Stimulated activated CD4-positive, alpha-beta T cell treated with anti-CD3 and anti-CD28 coated beads, Interleukin-2, amount 100 ng/mL, for 48 hours (primary cell): Measurements from ENCODE around the gene USH1G.

Experiments used
- DNase-seq, 2 donors: peaks; one replicate each; pipeline ENCODE4 v3.0.0-alpha.2; 2020

Gene USH1G

GRCh38 chr17:74953134-74953687 is 30.2 kb upstream of the USH1G start:
- DNase-seq, result no peak

GRCh38 chr17:74952431-74953133 is 29.5 kb upstream of the USH1G start:
- DNase-seq, result no peak

- DNase-seq, result no peak
These were observed 28.8 kb upstream of the USH1G start for GRCh38 chr17:74951680-74952421.

DNA sequence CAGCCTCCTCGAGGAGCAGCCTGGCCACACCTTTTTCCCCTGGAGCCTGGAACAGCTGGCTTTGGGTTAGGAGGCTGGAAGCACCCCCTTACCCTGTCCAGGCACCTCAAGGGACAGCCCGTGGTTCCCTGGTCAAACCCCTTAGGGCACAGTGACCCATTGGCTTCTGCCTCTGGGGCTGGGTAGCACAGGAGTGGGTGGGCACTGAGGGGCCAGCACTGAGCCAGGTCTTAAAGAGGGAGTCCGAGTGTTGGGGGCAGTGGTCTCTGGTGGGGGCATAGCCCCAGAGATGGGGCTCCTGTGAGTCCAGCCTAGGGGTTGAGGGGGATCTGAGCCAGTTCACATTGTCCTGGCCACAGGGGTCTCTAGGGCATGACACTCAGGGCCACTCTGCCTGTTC is 28.0 kb upstream of the USH1G start:
- no peak for DNase-seq

GRCh38 chr17:74950207-74950606 is 27.2 kb upstream of the USH1G start:
- DNase-seq, result no peak

DNA sequence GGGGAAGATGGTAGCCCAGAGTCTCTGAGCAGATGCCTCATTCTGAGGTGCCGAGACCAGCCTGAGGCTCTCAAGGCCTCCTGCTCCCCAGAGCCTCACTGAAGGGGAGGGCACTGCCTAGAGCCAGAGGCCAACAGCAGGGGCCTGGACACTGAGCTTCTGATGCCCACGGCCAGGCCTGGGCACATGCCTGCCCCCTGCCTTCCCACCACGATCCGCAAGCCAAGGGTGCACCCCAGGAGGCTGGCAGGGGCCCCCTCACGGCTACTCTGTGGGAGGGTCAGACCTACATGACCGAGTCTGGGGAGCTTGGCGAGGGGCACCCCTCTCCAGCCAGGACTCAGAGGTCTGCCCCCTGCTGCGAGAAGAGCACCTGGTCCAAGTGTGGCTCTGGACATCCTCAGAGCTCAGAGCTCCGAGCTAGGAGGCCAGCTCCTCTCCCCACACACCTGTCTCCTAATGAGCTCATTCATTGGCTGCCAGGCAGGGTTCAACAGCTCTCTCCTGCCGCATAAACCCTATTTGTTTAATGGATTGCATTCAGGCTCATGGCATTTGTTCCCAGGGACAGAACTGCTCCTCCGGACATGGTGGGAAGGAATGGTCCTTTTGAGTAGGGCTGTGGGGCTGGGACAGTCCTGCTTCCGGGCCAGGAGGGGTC is 26.5 kb upstream of the USH1G start:
- no peak for DNase-seq

GRCh38 chr17:74947041-74947754 is 24.1 kb upstream of the USH1G start:
- no peak for DNase-seq

DNA sequence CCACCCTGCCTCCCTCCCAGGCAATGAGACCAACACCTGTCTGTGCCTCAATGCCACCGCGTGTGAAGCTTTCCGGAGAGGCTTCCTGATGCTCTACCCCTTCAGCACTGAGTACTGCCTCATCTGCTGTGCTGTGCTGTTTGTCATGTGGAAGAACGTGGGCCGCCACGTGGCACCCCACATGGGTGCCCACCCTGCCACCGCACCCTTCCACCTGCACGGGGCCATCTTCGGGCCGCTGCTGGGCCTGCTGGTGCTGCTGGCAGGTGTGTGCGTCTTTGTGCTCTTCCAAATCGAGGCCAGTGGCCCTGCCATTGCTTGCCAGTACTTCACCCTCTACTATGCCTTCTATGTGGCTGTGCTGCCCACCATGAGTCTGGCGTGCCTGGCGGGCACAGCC is 23.6 kb upstream of the USH1G start:
- no peak for DNase-seq

DNA sequence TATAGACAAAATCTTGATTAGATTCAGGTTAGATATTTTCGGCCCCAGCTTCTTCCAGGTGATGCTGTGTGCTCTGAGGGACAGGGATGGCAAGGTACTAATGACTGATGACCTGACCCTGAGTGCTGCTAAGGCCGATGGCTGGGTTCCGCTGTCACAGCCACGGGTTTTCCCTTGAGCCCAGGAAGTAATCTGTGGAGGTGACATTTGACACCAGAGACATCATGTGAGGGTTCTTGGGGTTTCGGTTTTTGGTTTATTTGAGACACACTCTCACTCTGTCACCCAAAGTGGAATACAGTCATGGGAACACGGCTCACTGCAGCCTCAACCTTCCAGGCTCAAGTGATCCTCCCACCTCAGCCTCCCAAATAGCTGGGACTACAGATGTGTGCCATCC is 22.5 kb upstream of the USH1G start:
- no peak for DNase-seq

DNA sequence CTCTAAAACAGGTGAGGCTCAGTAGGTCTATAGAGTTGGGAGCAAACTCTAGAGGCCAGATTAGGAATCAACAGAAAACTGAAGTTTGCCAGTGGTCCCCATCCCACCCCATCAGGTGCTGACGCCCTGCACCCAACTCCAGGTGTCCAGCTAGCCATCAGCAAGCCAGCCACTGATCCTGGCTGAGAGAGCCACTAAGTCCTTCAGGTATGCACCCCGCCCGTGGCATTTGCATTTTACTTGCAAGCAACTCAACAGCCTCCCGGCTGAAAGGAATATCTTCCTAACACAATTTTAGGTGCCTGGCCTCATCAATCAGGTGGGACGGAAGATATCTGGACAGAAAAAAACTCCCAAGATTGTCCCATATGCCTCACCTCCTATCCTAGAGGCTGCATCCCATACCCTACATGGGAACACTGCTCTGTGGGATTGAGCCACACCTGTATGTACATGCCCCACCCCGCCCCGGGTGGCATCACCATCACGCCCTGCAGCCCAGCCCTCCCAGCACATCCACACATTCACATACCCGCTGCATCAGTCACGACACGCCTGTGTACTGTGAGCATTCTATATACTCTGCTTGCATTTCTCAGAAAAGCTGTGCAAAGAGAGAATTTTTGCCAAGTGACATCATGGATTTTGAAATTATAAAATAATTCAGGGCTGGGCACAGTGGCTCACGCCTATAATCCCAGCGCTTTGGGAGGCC is 20.9 kb upstream of the USH1G start:
- no peak for DNase-seq

DNA sequence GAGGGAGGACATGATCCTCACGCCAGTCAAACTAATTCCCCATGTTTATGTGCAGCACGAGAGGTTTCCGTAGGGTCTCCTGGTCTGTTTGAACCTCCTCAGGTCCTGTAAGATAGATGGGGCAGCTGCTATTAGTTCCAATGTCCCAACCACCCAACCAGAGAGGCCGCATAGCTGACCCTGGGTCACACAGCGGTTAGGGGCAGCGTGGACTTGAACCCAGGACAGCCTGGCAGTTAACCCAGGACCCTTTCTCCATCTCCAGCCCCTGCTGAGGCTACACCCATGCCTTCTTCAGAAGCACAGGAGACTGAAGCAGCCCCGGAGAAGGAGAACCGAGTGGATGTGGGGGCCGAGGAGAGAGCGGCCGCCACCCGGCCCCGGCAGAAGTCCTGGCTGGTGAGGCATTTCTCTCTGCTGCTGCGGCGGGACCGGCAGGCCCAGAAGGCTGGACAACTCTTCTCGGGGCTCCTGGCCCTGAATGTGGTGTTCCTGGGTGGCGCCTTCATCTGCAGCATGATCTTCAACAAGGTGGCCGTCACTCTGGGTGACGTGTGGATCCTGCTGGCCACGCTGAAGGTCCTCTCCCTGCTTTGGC is 18.2 kb upstream of the USH1G start:
- no peak for DNase-seq

- DNase-seq, result no peak
These were observed 16.5 kb upstream of the USH1G start for GRCh38 chr17:74939534-74939933.

- no peak for DNase-seq
These were observed 15.3 kb upstream of the USH1G start for GRCh38 chr17:74938194-74938950.

DNA sequence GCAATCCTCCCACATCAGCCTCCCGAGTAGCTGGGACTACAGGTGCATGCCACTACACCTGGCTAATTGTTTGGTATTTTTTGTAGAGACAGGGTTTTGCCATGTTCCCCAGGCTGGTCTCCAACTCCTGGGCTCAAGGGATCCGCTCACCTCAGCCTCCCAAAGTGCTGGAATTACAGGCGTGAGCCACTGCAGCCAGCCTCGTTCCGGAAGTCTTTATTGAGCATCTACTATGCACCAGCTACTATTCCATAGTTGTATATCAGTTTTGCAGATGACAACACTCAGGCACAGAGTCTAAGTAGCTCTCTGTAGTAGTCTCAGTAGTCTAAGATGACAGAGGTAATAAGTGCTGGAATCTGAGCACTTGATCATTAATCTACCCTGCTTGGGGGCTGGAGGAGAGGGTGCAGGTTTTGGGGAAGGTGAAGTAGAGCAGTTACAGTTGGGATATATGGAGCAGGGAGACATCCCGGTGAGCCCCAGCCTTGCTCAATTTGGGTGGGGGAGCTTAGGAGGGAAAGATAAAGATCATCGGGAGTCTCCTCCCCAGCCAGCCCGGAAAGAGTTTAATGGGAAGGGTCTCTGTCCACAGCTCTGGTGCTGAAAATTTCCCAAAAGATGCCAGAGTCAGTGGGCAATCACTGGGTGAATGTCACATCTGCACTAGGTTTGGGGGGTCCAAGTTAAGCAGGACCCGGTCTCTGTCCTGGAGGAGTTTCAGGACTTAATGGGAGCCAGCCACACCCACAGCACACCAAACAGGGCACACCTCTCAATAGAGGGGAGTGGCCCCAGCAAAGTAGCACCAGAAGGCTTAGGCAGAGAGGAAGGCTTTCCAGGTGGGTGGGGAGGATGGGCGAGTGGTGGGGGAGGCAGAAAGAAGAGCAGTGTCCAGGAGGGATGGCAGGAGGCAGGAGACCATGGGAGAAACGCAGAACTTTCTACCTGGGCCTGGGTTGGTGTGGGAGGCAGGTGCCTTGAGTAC is 14.3 kb upstream of the USH1G start:
- no peak for DNase-seq

- DNase-seq, result no peak
These were observed 13.4 kb upstream of the USH1G start for GRCh38 chr17:74936470-74936799.

DNA sequence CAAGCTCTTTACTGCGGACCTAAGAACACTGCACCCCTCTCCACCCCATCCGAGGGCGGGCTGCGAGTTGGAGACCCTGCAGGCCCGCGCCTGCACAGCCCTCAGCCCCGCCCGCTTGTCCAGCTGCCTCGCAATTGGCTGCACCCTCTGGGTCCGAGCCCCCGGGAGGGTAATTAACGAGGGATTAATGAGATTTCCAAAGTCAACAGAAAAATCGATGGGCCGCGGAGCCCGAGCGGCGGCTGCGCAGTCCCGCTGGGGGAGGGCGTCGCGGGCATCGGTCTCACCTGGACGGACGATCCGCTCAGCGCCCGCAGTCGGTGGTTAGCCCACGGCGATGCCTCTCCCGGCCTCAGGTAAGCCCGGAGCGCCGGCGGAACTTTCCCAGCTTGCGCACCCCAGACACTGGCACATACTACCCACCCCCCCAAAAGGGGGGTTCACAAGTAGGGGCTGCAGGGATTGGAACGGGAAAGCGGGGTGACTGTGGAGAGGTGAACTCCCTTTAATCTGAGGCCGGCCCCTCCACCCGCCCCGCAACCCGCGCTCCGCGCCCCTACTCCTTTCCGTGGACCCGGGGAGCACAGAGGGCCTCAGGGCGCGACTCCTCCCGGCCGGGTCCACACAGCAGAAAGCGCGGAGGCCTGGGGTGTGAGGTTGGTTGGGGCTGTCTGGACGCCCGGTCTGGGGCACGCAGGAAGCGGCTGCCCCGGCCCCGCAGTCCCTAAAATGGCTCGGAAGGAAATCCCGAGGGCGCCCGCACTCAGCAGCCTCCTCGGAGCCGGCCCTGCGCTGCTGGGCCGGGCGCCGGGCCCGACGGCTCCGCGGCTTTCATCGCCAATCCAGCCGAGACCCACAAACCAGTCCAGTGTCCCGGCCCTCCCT is 12.8 kb upstream of the USH1G start, which contains the start of gene OTOP3:
Gene OTOP3 (plus strand): TSS at position 314 of the 885 bp plus-strand sequence. CDS start 24 bp downstream, at position 338.
- no peak for DNase-seq

DNA sequence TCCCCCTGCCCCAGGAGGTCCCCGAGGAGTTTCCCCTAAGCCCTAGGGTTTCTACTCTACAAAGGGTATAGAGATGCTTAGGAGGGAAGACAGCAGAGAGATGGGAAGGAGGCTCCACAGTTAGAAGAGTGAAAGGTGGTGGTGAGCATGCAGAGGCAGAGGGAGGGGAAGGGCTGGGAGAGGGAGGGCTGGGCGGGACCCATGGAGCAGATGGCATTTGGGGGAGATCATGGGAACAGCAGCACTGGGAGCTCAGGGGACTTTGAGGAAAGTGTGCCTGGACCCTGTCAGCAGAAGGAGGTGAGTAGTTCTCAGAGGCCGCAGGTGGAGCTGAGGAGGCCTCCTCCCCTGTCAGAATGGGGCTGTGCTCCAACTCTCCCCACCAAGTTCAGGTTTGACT is 12.0 kb upstream of the USH1G start:
- no peak for DNase-seq

DNA sequence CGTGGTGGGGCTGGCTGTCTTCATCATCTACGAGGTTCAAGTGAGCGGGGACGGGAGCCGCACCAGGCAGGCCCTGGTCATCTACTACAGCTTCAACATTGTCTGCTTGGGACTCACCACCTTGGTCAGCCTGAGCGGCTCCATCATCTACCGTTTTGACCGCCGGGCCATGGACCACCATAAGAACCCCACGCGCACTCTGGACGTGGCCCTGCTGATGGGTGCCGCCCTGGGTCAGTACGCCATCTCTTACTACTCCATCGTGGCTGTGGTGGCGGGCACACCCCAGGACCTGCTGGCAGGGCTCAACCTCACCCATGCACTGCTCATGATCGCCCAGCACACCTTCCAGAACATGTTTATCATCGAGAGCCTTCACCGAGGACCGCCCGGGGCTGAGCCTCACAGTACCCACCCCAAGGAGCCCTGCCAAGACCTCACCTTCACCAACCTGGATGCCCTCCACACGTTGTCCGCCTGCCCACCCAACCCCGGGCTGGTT is 7.5 kb upstream of the USH1G start:
- no peak for DNase-seq

GRCh38 chr17:74928786-74929185 is 5.7 kb upstream of the USH1G start:
- DNase-seq, result no peak
